Erythroblast (primary cell): ENCODE measurements around the gene ZNF516.

Experiments used
- GATA1 ChIP-seq: IDR thresholded peaks from 2 replicates; pipeline ENCODE4 v1.6.1; 2011; ENCODE audit warnings: low read depth, mild to moderate bottlenecking, control low read depth, low read length, moderate library complexity
- POLR2A ChIP-seq: IDR thresholded peaks from 2 replicates; pipeline ENCODE4 v1.6.1; 2011; ENCODE audit warnings: mild to moderate bottlenecking, low read length

GRCh38 chr18:76421685-76422078 lies 73.4 kb downstream of the ZNF516 start:
- TF ChIP-seq POLR2A, result no peak
- TF ChIP-seq GATA1, result no peak
